A673 (cell line): ENCODE data around the gene SNX2. TPM values are rescaled to one million over a fixed set of nuclear protein-coding genes. Genes with fewer than 3 reads are reported as not detected.
A peak's percentile ranks its signal among the peaks of the same experiment; 100 is the strongest.

Experiments
- BruUV-seq: library from RNA; stranded (reverse); fragments of 400-500 nt; replicated peaks from 2 replicates; lab custom pipeline; 2021; lab: Mats Ljungman, UMichigan
- CTCF ChIA-PET: fragments of 300-600 bp; sonication (Branson Sonifier 250); formaldehyde crosslinking; loops from one replicate; lab custom pipeline; 2022; ENCODE audit warnings: antibody characterized with exemption; lab: Charles Lee
- POLR2A ChIA-PET: fragments of 300-600 bp; sonication (Branson Sonifier 250); formaldehyde crosslinking; loops from one replicate; lab custom pipeline; 2022; ENCODE audit warnings: antibody characterized with exemption; ENCODE audit not compliant: low non-redundant PET; lab: Charles Lee
- DNase-seq: peaks from one replicate; pipeline ENCODE4 v3.0.0-alpha.2; 2015; ENCODE audit warnings: low spot score
- H3K27ac ChIP-seq: fragments of 200-600 bp; sonication (generic); 2 replicates; pipeline ENCODE4 v1.5.1; 2016; ENCODE audit warnings: mixed run types, low read depth, mild to moderate bottlenecking, mixed read lengths, antibody characterized with exemption, low read length; ENCODE audit not compliant: poor library complexity, severe bottlenecking
- H3K27me3 ChIP-seq: fragments of 200-600 bp; sonication (generic); replicated peaks from 2 replicates; pipeline ENCODE4 v1.6.1; 2017; ENCODE audit warnings: mixed run types, low read depth, mild to moderate bottlenecking, mixed read lengths, antibody characterized with exemption, low read length; ENCODE audit not compliant: insufficient read depth, poor library complexity
- H3K36me3 ChIP-seq: fragments of 200-600 bp; sonication (generic); 2 replicates; pipeline ENCODE4 v1.6.1; 2016; ENCODE audit warnings: mixed run types, mild to moderate bottlenecking, mixed read lengths, antibody characterized with exemption, low read length; ENCODE audit not compliant: insufficient read depth, poor library complexity, severe bottlenecking
- H3K4me1 ChIP-seq: fragments of 200-600 bp; sonication (generic); 2 replicates; pipeline ENCODE4 v1.6.1; 2017; ENCODE audit warnings: mixed run types, mild to moderate bottlenecking, mixed read lengths, antibody characterized with exemption, low read length; ENCODE audit not compliant: insufficient read depth, poor library complexity, severe bottlenecking
- H3K4me3 ChIP-seq: fragments of 200-600 bp; sonication (generic); 2 replicates; pipeline ENCODE4 v1.5.1; 2016; ENCODE audit warnings: low read depth, mixed run types, mild to moderate bottlenecking, mixed read lengths, low read length; ENCODE audit not compliant: poor library complexity, severe bottlenecking
- H3K9me3 ChIP-seq: fragments of 200-600 bp; sonication (generic); 2 replicates; pipeline ENCODE4 v1.6.1; 2016; ENCODE audit warnings: mixed run types, low read depth, mild to moderate bottlenecking, mixed read lengths, antibody characterized with exemption, low read length; ENCODE audit not compliant: poor library complexity, severe bottlenecking
- EZH2 ChIP-seq: fragments of 200-600 bp; sonication (generic); IDR thresholded peaks from 2 replicates; pipeline ENCODE4 v1.6.1; 2017; ENCODE audit warnings: borderline replicate concordance, low read depth, mild to moderate bottlenecking, mixed read lengths, antibody characterized with exemption, low read length; ENCODE audit not compliant: poor library complexity, severe bottlenecking
- intact Hi-C: fragments of 100-400 bp; cut with micrococcal nuclease; formaldehyde crosslinking; loops from one replicate; pipeline ENCODE4 v1.10.0; 2022; ENCODE audit not compliant: unreplicated experiment
- total RNA-seq: library from RNA; stranded (reverse); gene quantifications from 2 replicates; pipeline ENCODE4 v1.2.3, GENCODE V29; 2021
- TF ChIP-seq, protein P1 (sequence below): fragments of 300-800, 200-600 bp; sonication (generic); conservative IDR thresholded peaks from 2 replicates; pipeline ENCODE4 v1.5.1; 2017; ENCODE audit warnings: low read depth, mild to moderate bottlenecking, antibody characterized with exemption, low read length, moderate library complexity, mixed read lengths

The SNX2 gene
- total RNA-seq, 1 experiment from 2014 or later: 64.3 TPM

DNA sequence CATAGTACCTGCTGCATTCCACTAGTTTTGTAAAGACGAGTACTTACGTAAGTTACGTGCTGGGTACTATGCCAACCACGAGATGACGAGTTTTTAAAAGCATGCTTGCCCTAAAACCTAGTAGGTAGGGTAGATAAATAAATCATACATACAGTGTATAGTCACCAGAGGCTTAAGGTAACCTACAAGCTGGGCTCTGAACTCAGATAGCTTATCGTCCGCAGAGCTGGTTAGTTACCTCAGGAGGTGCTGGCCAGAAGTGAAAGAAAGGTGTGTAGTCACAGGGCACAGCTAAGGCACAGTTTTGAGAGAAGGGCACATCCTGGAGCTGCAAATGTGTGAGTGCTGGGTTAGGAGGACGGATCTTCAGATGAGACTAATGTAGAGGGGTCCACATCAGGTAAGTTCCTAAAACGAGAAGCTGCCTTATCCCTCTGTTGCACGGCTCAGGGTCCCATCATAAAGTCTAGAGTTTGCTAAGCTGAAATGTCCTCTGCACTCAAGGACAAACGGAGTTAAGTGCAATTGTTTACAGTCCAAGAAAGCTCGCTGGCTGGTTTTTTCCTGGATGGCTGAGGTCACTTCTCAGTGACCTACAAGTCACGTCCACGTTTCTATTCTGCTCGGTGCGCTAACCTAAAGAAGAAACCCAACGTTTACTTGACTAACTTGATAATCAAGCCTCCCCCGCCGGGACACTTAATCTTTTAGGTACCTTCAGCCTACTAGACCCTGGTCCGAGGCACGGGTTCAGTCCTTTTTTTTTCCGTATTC is 69.4 kb downstream of the SNX2 start:
- Histone ChIP-seq H3K9me3 (no peaks in the 10 kb centered on the region), H3K36me3 (no peaks in the 10 kb centered on the region), H3K4me3 (peak overlapping the region; percentile 69), H3K27me3 (no peaks in the 10 kb centered on the region), H3K27ac (no peak overlapping the region), H3K4me1 (peaks cover 8% of the 10 kb centered on the region)
- no peak for DNase-seq
- TF ChIP-seq, protein P1, sequence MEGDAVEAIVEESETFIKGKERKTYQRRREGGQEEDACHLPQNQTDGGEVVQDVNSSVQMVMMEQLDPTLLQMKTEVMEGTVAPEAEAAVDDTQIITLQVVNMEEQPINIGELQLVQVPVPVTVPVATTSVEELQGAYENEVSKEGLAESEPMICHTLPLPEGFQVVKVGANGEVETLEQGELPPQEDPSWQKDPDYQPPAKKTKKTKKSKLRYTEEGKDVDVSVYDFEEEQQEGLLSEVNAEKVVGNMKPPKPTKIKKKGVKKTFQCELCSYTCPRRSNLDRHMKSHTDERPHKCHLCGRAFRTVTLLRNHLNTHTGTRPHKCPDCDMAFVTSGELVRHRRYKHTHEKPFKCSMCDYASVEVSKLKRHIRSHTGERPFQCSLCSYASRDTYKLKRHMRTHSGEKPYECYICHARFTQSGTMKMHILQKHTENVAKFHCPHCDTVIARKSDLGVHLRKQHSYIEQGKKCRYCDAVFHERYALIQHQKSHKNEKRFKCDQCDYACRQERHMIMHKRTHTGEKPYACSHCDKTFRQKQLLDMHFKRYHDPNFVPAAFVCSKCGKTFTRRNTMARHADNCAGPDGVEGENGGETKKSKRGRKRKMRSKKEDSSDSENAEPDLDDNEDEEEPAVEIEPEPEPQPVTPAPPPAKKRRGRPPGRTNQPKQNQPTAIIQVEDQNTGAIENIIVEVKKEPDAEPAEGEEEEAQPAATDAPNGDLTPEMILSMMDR: no peak
- no peak for TF ChIP-seq EZH2
- POLR2A ChIA-PET: no interaction called here
- TSS peak; percentile 60 for BruUV-seq
- intact Hi-C loops: no loop called here
- CTCF ChIA-PET: interaction anchor here (1.1 kb wide), 1 partner anchor 328 kb away, joined by 3 read pairs; no protein-coding TSS in a partner anchor

DNA sequence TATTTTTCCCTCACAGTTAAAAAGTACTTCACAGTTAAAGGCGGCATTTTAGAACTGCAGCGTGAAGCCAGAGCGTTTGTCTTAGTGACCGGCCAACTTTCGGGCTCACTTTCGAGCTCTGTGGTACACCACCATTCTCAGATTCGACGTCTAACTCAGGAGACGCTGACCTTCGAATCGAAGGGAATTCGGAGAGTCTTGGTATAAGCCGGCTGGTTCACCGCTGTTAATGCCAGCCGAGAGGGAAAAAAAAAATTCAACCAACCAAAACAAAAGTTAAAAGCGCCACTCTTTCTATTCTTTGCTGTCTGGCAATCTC is 70.0 kb downstream of the SNX2 start:
- no peaks in the 10 kb centered on the region for H3K27me3 ChIP-seq
- ChIA-PET POLR2A (no interaction called here), CTCF (interaction anchor here (1.1 kb wide), 1 partner anchor 329 kb away, joined by 3 read pairs; no protein-coding TSS in a partner anchor)
- no TSS peak for BruUV-seq
- H3K4me3 ChIP-seq: peak overlapping the region; percentile 69
- peak overlapping the region; percentile 32 for H3K27ac ChIP-seq
- peaks cover 8% of the 10 kb centered on the region for H3K4me1 ChIP-seq
- H3K9me3 ChIP-seq: no peaks in the 10 kb centered on the region
- no peak for DNase-seq
- no peaks in the 10 kb centered on the region for H3K36me3 ChIP-seq
- intact Hi-C loops: no loop called here
- TF ChIP-seq, protein P1: no peak
- TF ChIP-seq EZH2: no peak

DNA sequence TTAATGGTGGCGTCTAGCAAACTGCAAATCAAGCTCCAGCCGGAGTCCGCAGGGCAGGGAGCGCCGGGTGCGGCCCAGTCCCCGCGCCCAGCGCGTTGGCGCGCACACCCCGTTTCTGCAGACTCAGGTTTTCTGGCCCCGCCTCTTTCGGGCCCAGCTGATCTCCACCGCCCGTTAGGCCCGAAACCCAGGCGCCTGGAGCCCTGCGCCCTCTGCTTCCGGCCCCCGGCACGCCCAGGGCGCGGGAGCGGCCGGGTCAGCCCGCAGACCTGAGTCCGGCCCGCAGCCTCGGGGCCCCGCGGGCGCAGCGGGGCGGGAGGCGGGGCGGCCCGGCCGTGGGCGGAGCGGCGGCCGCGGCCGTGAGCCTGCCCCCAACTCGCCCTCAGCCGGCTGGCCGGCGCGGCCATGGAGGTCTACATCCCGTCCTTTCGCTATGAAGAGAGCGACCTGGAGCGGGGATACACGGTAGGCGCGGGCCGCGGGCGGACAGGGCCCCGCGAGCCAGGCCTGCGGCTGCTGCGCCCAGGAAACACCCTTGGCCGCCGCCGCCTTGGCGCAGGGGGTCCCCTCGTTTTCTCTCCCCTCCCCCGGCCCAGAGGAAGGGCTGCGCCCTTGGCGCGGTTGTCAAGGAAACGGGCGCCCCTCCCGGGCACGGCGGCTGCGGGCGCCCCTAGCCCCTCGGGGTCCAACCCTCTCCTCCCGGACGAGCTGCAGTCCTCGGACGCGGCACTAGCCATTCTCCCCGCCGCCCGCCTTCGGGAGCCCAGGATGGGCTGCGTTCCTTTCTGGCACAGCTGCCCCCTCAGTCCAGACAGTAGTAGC is 70.6 kb downstream of the SNX2 start, which contains the start of gene SNX24:
Gene SNX24, plus strand, starts transcription at position 385 of the 822 bp plus-strand sequence. Its CDS starts 21 bp downstream, at position 406.
- no peaks in the 10 kb centered on the region for H3K36me3 ChIP-seq
- H3K4me3 ChIP-seq: peak within 1 kb of the TSS; percentile 69
- H3K9me3 ChIP-seq: no peaks in the 10 kb centered on the region
- DNase-seq: peak; percentile 79
- no TSS peak for BruUV-seq
- TF ChIP-seq, protein P1: no peak
- no peak for TF ChIP-seq EZH2
- POLR2A ChIA-PET: interaction anchor here (0.6 kb wide), 1 partner anchor 682 kb away, joined by 6 read pairs; no protein-coding TSS in a partner anchor
- H3K4me1 ChIP-seq: peaks cover 8% of the 10 kb centered on the region
- CTCF ChIA-PET: interaction anchor here (0.7 to 1.1 kb wide), 2 partner anchors 51 to 329 kb away, joined by 3 read pairs; no protein-coding TSS in a partner anchor
- peak within 1 kb of the TSS; percentile 32 for H3K27ac ChIP-seq
- intact Hi-C loops: no loop called here
- no peaks in the 10 kb centered on the region for H3K27me3 ChIP-seq
